GM21381 (cell line): ENCODE results near the gene APEX1.
"Not testable (repeated sequence)": the region's sequence is repeated elsewhere in the genome, so short reads cannot be mapped to it uniquely, and the experiment has no call there.

ENCODE experiments used
- ATAC-seq: cut with Tn5 transposase; IDR thresholded peaks from one replicate; pipeline ENCODE4 v1.9.1; 2021; ENCODE audit warnings: mild to moderate bottlenecking, moderate library complexity; ENCODE audit not compliant: unreplicated experiment

The APEX1 gene

DNA sequence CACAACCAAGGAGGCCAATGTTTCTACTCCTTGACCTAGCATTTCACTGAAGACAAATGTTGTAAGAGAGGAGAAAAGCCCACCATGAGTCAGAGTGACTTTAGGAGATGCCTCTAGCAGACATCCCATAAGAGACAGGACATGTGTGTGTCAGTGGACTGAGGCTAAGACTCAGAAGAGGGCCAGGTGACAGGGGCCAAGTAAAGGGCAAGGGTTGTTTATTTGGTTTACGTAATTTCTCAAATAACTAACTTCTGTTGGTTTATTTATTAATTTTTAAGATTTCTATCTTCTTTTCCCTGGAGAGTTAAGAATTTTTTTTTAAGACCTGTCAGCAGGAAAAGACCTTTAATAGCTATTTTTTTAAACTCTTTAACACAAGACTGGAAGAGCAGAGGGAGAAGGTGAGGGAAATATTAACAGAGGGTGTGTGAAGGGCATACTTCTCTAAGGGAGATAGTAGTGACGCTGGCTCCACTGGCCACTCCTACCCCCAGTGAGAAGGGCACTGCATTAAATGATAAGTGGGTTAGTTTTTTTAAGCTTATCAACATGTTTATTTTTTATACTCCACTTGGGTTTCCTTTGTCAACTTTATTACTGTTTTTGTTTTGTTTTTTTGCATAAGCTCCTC lies 17.6 kb downstream of the APEX1 start:
- no peak for ATAC-seq

DNA sequence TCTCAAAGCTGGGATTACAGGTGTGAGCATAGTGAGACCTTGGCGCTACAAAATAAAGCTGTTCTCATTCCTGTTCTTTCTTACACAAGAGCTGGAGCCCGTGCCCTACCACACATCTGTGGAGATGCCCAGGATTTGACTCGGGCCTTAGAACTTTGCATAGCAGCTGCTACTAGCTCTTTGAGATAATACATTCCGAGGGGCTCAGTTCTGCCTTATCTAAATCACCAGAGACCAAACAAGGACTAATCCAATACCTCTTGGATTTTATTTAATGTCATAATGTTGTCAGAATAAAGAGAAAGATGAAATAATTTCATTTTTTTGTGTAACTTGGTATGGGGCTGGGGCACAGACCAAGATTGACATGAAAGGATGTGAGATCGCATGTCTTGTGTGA lies 21.8 kb downstream of the APEX1 start:
- no peak for ATAC-seq

DNA sequence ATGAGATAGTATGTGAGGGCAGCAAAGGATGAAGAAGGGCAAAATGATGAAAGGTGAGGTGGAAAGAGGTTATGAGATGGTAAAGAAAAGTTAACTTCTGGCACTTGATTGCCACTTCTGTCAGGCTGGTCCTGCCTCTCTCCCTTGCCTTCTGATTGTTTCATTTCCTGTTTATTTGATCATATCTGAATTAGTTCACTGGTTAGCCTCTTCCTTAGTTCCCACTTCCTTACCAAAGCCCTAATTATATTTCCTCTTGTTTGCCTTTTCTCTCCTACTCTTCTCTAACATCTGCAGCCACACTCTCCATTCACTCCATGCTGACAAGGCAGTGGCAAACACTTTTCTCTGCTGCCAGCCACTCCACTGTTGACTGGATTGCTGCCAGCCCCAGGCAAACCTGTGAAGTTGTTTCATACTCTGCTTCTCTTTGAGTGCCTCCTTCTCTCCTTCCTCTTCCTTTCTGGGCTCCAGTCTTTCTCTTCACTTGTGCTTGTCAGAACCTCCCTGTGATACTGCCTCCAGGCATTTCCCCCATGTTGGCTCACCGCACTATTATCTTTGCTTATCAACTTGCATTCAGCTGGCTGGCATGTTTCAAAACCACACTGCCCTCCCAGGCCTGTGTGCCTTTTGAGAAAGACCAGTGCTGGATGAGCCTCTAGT lies 22.3 kb downstream of the APEX1 start:
- ATAC-seq: no peak

DNA sequence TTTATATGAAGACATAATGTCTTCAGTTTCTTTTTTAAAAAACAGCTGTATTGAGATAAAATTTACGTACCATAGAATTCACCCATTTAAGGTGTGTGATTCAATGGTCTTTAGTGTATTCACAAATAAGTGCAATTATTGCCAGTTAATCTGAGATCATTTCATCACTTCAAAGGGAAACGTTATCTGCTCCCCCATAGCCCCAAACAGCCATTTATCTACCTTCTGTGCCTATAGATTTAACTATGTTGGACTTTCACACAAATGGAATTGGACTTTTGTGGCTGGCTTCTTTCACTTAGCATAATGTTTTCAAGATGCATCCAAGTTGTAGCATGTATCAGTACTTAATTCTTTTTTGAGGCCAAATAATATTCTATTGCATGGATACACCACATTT lies 23.9 kb downstream of the APEX1 start:
- ATAC-seq: no peak

DNA sequence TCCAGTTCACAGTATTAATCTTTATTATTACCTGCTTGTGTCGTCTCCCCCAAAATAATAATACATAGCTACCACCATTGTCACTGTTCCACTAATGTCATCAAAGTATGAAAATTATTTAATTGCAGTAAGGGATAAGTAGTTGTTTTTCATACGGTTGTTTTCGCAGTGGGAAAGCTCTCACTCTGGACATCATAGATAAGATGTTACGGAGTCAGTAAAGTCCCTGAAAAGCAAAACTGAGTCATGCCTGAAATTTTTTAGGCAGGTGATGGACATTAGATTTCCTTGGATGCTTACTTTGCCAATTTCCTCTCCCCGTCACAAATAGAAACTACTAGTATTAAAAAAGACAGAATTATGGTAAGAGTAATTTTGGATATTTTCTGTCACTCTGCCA lies 27.4 kb downstream of the APEX1 start:
- no peak for ATAC-seq

DNA sequence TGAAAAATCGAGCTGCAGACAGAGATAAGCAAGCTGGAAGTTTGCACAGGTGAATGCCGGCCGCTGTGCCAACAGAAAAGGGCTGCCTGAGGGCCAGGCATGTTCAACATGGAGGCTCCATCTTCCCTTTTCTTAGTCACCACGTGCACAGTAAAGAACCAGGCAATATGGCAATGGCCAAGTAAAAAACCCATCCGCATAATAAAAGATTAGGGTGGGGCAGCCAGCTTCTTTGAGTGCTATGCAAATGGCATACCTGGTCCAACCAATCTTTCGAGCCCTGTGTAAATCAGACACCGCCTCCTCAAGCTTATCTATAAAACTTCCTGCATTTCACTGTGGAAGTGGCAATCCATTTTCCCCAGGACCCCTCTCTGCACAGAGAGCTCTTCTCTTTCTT lies 30.9 kb downstream of the APEX1 start:
- ATAC-seq: no peak

- no peak for ATAC-seq
Measured at GRCh38 chr14:20486684-20487395, 31.8 kb downstream of the APEX1 start.

GRCh38 chr14:20487396-20487725 lies 32.3 kb downstream of the APEX1 start:
- no peak for ATAC-seq

DNA sequence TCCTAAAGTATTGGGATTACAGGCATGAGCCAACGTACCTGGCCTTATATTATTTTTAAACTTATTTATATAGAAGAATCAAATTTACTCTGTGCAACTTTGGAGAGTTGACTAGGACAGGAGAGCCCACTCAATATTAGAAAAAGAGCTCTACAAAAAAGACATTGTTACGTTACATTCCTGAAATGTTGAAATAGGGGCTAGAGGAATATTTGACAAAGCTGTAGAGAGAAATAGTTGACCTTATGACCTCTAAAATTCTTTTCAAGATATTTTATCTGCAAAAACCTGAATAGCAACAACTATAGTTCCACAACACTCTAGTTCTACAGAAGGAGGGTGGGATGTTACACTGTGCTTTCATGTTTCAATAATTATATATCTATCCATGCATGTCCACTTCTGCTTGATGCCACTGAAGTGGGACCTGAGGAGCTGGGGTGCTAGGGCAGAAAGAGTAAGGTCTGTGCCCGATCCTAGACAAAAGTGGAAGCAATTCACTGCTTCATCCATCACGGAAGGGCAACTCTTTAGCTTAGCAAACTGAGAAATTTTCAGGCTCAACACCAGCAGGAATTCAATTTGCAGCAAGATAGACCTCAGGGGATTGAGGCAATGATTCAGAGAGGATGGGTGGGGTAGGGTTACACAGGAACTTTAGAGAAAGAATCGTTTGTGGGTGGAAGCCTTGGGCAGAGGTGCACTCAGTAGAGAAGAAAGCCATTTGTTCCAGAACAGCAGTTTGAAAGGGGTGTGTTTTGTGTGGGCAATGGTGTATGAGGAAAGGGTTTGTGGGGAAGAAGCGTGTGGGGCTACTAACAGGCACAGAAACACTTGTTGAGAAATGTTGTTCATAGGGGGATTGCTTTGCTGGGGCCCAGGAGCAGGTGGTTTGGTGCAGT lies 34.3 kb downstream of the APEX1 start:
- ATAC-seq: no peak

GRCh38 chr14:20490563-20490962 lies 35.5 kb downstream of the APEX1 start:
- ATAC-seq: no peak

DNA sequence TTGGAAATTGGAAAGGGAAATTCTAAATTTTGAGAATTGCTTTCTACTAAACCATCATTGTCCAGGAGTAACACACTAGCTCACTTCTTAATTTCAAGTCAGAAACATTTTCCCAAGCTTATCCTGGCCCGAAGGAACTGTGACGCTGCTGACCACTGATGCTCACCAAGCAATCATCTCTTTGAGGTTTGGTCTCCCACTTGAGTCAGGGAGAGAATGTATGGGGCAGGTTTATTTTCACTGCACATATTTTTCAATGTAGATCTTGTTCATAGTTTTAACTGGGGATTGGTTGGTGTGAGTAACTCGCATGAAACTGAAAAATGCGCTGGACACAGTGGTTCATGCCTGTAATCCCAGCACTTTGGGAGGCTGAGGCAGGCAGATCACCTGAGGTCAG lies 37.5 kb downstream of the APEX1 start:
- ATAC-seq: no peak

DNA sequence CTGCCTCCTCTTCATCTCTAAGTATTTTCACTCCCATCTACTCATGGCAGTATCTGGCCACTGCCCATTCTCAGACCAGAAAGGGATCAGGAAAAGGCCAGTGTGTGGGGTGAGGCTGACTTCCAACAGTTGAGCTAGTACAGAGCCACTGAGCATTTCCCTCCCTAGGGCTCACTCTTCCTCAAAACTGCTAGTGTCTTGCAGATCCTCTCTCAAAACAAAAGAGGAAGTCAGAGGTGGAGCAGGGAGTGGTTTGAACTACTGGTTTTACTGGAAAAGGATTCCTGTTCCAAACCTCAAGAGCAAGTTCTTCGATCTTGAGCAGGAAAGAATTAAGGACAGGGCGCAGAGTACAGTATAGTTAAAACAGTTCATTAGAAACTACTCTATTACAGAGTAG lies 38.6 kb downstream of the APEX1 start:
- ATAC-seq: no peak

DNA sequence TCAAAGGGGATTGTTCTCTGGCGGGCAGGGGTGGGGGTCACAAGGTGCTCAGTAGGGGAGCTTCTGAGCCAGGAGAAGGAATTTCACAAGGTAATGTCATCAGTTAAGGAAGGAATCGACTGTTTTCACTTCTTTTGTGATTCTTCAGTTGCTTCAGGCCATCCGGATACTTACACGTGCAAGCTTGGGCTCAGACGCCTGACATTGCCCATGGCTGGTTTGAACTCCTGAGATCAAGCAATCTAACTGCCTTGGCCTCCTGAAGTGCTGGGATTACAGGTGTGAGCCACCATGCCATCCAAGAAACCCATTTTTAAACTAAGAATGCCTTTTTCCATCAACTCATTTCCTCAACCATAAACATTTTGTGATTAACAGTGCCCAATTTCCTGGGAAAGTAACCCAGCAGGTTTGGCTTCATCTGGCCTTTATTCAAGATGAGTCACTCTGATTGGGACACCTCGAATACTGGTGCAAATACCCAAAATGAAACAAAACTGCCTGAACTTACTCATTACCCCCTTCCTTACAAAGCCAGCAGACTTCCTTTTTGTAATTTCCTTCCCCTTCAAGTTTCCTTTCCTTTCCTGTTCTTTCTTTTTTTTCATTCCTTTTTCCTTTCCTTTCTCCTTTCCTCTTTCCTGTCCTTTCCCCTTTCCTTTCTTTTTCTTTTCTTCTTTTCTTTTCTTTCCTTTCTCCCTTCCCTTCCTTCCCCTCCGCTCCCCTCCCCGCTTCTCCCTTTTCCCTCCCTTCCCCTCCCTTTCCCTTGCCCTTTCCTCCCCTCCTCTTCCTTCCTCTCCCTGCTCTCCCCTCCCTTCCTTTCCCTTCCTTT lies 40.1 kb downstream of the APEX1 start:
- ATAC-seq: no peak

- ATAC-seq: no peak
Measured at GRCh38 chr14:20498622-20499021, 43.6 kb downstream of the APEX1 start.

DNA sequence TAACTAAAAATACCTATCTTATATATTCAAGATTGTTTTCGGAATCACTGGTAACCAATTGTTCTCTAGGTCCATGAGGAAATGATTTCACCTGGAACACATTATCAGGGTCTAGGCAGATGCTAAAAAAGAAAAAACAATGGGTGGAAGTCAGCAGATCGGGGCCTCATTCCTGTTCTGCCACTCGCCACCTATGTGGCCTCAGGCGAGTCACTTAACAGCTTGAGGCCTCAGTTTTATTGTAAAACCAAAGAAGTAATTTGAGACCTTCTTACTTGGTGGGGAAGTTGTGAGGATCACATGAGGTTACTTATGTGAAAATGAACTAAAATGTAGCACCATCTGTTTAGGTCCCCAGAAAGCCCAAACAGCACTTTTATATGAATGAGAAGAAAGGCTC lies 44.1 kb downstream of the APEX1 start:
- ATAC-seq: no peak

DNA sequence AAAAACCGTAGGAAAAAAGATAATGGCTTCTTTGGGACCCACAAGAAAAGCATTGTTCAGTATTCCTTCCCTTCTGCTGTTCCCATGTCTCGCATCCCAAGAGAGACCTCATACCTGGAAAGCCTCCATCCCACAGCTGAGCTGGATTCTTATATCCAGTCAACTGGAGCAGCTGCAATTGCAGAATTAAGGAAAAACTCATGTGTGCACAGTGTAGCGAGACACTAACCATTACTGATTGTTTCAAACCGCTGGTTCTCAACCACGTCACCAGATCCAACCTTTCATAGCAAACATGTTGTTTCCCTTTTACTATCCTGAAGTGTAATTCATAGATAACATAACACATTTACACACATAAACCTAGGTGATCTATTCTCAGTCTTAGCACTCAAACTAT lies 44.9 kb downstream of the APEX1 start:
- ATAC-seq: no peak

DNA sequence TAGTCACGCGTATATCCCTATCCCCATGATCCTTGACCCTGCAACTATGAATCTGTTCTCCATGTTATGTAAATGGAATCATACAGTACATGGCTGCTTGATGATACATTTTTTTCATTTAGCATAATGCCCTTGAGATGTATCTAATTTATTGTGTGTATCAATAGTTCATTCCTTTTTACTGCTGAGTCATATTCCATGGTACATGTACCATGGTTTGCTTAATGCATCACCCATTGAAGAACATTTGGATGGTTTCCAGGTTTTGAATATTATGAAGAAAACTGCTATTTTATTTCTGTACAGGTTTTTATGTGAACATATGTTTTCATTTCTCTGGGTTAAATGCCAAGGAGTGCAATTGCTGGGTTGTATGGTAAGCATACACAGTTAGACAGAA lies 46.3 kb downstream of the APEX1 start:
- ATAC-seq: no peak

DNA sequence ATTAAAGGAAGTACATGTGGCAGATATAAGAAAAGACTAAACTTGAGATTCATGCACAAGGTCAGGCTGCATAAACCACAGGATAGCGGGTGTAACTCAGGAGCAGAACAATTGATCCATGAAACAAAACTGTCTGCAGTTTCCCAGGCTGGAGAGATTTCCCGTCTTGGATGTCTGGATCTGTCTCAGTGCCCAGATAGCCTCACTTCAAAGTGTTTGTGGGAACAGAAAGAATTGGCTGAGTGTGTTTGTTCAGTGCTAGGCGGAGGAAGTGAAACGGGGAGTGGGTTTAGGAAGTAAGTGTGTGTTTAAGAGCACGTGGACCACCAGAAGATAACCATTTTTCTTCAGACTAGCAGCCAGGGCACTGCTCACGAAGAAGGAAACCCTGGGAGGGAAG lies 48.9 kb downstream of the APEX1 start:
- ATAC-seq: no peak

DNA sequence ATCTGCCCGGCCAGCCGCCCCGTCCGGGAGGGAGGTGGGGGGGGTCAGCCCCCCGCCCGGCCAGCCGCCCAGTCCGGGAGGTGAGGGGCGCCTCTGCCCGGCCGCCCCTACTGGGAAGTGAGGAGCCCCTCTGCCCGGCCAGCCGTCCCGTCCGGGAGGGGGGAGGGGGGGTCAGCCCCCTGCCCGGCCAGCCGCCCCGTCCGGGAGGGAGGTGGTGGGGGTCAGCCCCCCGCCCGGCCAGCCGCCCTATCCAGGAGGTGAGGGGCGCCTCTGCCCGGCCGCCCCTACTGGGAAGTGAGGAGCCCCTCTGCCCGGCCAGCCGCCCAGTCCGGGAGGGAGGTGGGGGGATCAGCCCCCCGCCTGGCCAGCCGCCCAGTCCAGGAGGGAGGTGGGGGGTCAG lies 51.2 kb downstream of the APEX1 start:
- ATAC-seq: not testable (repeated sequence)

- not testable (repeated sequence) for ATAC-seq
Measured at GRCh38 chr14:20506752-20507151, 51.7 kb downstream of the APEX1 start.
